NCI-H1436 (cell line): ENCODE results near the gene OR2H1.

Experiments used
- DNase-seq: peaks from one replicate; lab custom pipeline; 2025; lab: John Stamatoyannopoulos, UW

OR2H1 gene

GRCh38 chr6:29510746-29511300 lies 53.9 kb downstream of the OR2H1 start:
- DNase-seq = no peak
